HG03095 (cell line): ENCODE measurements around the gene PCF11.
"Not testable (repeated sequence)": the region's sequence is repeated elsewhere in the genome, so short reads cannot be mapped to it uniquely, and the experiment has no call there.

Experiments
- ATAC-seq: cut with Tn5 transposase; IDR thresholded peaks from one replicate; pipeline ENCODE4 v1.9.1; 2021; ENCODE audit warnings: moderate library complexity; ENCODE audit not compliant: unreplicated experiment

Gene PCF11

GRCh38 chr11:83187465-83187864 lies 30.5 kb downstream of the PCF11 start:
- ATAC-seq = no peak

GRCh38 chr11:83191491-83191890 lies 34.6 kb downstream of the PCF11 start:
- ATAC-seq = no peak

- no peak for ATAC-seq
These were observed 35.1 kb downstream of the PCF11 start for GRCh38 chr11:83191986-83192385.

GRCh38 chr11:83192606-83193245 lies 35.8 kb downstream of the PCF11 start:
- ATAC-seq = no peak

GRCh38 chr11:83193315-83194280 lies 36.7 kb downstream of the PCF11 start, which contains the start of gene ANKRD42:
TSS of gene ANKRD42 (plus strand) at chr11:83193712. CDS start at chr11:83194671, 959 bp downstream.
- peak; percentile 94 for ATAC-seq

GRCh38 chr11:83194281-83195142 lies 37.6 kb downstream of the PCF11 start:
- ATAC-seq = peak; percentile 44

- ATAC-seq = no peak
These were observed 38.2 kb downstream of the PCF11 start for GRCh38 chr11:83195143-83195466.

- ATAC-seq = no peak
These were observed 38.7 kb downstream of the PCF11 start for GRCh38 chr11:83195649-83196048.

- no peak for ATAC-seq
These were observed 43.1 kb downstream of the PCF11 start for GRCh38 chr11:83200035-83200434.

- ATAC-seq = no peak
These were observed 48.8 kb downstream of the PCF11 start for GRCh38 chr11:83205608-83206185.

- ATAC-seq = no peak
These were observed 49.3 kb downstream of the PCF11 start for GRCh38 chr11:83206221-83206620.

- ATAC-seq = not testable (repeated sequence)
These were observed 49.9 kb downstream of the PCF11 start for GRCh38 chr11:83206771-83207382.

- ATAC-seq = no peak
These were observed 62.2 kb downstream of the PCF11 start for GRCh38 chr11:83219095-83219494.

- ATAC-seq = no peak
These were observed 63.3 kb downstream of the PCF11 start for GRCh38 chr11:83220260-83220659.

GRCh38 chr11:83221694-83222093 lies 64.8 kb downstream of the PCF11 start:
- ATAC-seq = no peak

- no peak for ATAC-seq
These were observed 65.6 kb downstream of the PCF11 start for GRCh38 chr11:83222499-83222898.

- ATAC-seq = no peak
These were observed 66.5 kb downstream of the PCF11 start for GRCh38 chr11:83223457-83223856.

GRCh38 chr11:83235825-83236224 lies 78.9 kb downstream of the PCF11 start:
- ATAC-seq = no peak
